ENCODE results near the gene RIN3.

The RIN3 gene

GRCh38 chr14:92511453-92512238 lies 1.9 kb upstream of the RIN3 start:
- DNase-seq = no peak

DNA sequence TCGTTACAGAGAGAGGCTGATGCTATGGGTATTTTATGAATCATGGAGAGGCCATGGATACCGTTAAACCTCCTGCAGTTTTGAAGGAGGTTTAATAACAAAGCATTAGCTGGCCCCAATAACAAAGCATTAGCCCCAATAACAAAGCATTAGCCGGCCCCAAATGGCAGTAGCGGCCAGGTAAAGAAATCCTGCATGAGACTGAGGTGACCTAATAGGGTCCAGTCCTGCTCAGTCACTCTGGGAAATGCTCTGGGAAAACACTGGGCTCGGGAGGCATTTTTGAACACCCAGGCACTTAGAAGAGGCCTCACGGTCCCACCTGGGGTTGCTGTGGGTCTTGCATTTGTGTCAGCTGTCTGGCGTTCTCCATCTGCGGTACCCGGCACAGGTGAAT lies 776 bp upstream of the RIN3 start:
- no peak for DNase-seq

DNA sequence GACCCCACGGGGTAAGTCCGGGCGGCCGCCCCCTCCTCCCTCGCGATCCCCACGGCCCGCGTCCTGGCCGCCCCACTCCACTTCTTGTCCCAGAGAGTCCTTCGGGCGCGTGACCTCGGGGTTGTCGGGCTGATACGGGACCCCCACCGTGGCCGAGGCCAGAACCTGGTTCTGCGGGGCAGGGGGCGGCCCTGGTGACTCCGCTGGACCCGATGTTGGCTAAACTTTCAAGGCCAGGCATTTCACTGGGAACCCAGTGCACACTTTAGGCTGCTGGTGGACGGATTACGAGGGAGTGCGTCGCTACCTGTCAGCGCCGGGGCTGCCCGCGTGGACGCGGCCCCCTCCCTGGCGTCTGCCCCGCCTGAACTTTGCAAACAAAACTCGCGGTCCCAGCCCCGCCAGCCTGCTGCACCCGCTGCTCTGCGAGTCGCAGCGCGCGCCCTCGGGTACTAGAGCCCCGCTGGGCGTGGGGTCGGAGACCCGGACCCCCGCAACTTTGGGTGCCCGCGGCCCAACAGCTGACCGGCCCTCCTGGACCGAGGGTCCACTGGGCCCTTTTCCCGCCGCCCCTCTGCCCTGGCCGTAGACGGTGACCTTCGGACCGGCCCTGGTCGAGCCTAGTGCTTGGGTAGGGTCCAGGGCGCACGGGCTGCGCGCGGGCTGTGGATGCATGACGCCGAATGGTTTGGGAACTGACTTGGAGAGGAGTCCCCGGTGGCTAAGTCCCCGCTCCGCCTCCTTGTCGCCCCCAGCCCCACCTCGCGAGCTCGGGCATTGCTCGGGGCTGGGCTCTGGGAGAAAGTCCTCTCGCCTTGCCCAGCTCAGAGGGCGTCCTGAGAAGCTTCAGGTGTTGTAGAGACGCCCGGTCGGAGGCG lies 624 bp downstream of the RIN3 start:
- peak; percentile 20 for DNase-seq

DNA sequence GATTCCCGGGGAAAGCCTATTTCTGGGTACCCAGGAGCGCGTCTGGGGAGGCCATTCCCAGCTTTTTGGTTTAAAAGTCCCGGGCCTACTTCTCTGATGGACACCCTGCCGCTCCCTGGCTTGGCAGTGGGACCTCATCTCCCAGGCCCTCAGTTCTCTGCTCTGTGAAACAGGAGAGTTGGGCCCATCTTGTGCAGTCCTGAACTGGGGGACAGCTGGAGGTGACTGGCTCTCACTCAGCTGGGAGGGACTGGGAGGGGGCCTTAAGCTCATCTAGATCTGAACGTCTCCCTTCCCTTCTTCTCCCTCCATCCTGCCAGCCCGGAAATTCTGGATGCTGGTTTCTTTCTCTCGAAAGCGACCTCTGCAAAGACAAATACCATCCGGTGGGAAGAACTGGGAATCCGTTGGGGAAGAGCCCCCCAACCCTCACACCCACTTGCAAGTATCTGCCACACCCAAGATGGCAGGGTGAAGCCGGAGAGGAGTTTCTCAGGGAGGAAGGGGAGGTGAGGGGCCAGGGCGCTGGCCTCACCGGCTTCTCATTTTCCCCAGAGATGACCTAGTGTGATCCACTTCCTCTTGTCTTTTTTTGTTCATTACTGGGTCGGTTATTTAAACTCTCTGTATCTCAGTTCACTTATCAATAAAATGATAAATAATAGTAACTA lies 1.4 kb downstream of the RIN3 start:
- no peak for DNase-seq

GRCh38 chr14:92515546-92516343 lies 2.2 kb downstream of the RIN3 start:
- no peak for DNase-seq

GRCh38 chr14:92516344-92516965 lies 2.9 kb downstream of the RIN3 start:
- no peak for DNase-seq

DNA sequence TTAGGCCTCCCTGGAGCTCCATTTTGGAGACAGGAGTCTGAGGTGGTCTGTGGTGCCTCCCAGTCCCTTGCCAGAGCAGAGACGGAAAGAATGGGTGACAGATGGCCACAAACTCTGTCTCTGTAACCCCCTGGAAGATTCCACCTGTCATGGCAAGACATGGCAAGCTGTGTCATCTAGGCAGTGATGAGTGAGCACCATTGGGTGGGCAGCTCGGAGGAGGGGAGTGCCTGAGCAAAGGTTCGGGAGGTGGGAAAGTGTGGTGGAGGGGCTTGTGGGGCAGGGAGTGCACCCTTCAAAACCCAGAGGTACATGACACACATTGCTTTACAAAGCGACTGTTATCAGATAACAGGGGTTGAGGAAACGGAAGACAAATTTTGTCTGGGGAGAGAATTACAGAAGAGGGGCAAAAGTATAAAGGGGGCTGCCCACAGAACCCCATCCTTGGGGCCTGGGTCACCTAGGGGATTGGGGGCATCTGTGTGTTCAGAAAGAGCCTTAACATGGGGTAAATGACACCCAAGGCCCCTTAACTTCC lies 3.5 kb downstream of the RIN3 start:
- no peak for DNase-seq

DNA sequence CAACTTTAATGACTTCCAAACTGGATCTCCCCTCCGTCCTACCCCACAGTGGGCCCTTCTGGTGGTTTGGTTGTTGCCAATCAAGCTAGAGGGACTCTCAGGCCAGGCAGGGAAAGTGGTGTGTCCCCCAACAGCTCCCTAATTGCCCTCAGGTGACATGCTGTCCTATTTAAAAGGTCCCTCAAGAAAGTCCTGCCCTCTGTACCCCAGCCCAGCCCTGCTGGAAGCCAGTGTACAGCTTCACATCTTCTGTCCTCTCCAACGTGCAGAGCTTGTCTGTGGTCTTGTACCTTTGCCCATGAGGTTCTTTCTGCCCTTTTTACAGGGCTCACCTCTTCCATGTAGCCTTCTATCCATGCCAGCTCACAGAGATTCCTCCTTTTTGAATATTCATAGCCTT lies 4.2 kb downstream of the RIN3 start:
- no peak for DNase-seq

GRCh38 chr14:92519246-92520101 lies 5.9 kb downstream of the RIN3 start:
- no peak for DNase-seq

DNA sequence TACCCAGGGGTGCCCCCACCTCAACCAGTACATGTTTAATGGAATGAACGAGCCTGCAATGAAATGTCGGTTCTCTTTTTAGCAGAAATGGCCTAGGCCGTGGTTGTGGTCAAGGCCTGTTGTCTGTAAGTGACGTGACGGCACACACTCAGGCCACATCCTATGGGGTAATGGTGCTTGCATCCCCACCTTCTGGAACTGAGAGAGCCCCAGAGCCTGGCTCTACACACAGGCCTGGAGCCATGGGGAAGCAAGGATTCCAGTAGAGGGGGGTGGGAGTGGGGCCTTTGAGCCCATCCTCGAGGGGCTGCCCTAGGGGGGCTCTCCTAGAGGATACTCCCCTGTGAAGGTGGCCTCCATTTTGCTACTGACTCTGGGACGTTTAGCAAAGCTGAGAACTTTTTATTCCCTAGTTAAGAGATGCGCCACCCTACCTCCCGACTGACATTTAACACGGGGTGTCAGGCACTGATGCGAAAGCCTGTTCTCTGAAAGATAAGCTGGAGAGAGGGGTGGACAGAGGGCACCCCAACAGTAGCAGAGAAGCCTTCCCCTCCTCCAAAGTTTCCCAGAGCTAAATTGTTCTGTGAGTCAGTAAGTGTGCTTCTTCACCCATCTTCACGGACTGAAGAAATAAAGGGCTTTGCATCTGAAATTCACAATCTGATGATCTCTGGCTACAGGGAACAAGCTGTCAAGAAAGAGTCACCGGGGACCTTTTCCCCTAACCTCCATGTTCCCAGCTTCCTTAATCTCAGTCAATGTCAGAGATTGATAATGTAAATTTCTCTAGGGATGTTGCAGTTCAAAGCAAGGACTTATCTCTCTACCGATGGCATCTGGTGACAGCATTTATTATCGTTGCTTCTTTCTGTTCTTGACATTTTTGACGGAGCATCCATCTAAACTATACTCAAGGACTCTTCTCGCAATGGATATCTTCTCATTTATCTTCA lies 6.8 kb downstream of the RIN3 start:
- DNase-seq = no peak

DNA sequence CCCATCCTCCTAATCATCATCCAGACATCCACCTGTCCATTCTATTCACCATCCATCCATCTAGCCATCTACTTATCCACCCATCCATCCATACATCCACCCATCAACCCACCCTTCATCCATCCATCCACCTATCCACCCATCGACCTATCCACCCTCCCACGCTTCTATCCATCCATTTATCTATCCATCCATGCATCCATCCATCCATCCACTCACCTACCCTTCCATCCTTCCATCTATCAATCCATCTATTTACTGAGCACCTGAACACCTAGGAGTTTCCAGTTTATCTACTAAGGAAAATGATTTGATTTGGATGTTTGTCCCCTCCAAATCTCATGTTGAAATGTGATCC lies 7.5 kb downstream of the RIN3 start:
- no peak for DNase-seq

GRCh38 chr14:92523752-92524151 lies 10.2 kb downstream of the RIN3 start:
- no peak for DNase-seq

- no peak for DNase-seq
These were observed 11.1 kb downstream of the RIN3 start for GRCh38 chr14:92524602-92525185.

DNA sequence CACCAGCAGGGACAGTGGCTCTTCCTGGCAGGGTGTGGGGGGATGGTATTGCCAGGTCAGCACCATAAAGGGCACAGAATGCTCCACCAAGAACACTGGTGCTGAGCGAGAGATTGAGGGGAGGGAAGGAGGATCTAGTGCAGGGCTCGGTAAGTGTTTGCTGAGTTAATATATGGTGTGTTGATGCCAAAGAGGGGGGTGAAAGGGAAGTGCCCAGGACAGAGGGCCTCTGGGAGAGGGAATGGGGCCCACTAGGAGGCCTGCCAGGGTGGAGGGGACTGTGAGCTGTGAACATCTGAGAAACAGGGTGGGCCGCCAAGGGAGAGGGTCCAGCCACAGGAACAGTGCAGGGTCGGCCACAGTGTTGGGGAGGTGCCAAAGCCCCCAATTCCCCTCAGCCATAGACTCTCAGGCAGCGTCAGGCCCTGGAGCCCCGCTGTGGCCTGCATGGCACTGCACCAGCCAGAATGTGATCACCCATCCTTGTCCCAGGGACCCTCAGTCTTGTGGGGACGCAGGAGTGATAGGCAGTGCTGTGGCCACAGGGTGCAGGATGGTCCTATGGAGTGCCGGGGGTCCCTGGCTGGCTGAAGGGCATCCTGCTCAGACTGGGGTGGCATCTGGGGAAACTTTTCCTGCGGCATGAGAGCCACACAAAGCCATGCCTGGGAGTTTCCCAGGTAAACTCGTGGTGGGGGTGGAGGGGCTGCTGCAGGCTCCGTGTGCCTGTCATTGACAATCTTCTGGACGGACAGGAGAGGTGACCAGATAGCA lies 11.9 kb downstream of the RIN3 start:
- DNase-seq = no peak

GRCh38 chr14:92527721-92528120 lies 14.1 kb downstream of the RIN3 start:
- no peak for DNase-seq

GRCh38 chr14:92528486-92529100 lies 15.0 kb downstream of the RIN3 start:
- DNase-seq = no peak

GRCh38 chr14:92529903-92530302 lies 16.3 kb downstream of the RIN3 start:
- DNase-seq = no peak

Data from stimulated activated CD4-positive, alpha-beta T cell treated with anti-CD3 and anti-CD28 coated beads, Interleukin-1b, Interleukin-23, amount 100 ng/mL, for 48 hours (primary cell).